NCI-H1436 treated with DMSO at 0.1 percent for 48 hours (cell line): ENCODE results near the gene GAL3ST3.
"Not testable (repeated sequence)": the region's sequence is repeated elsewhere in the genome, so short reads cannot be mapped to it uniquely, and the experiment has no call there.

Experiments
- DNase-seq: peaks from one replicate; lab custom pipeline; 2025; lab: John Stamatoyannopoulos, UW

GAL3ST3 gene

DNA sequence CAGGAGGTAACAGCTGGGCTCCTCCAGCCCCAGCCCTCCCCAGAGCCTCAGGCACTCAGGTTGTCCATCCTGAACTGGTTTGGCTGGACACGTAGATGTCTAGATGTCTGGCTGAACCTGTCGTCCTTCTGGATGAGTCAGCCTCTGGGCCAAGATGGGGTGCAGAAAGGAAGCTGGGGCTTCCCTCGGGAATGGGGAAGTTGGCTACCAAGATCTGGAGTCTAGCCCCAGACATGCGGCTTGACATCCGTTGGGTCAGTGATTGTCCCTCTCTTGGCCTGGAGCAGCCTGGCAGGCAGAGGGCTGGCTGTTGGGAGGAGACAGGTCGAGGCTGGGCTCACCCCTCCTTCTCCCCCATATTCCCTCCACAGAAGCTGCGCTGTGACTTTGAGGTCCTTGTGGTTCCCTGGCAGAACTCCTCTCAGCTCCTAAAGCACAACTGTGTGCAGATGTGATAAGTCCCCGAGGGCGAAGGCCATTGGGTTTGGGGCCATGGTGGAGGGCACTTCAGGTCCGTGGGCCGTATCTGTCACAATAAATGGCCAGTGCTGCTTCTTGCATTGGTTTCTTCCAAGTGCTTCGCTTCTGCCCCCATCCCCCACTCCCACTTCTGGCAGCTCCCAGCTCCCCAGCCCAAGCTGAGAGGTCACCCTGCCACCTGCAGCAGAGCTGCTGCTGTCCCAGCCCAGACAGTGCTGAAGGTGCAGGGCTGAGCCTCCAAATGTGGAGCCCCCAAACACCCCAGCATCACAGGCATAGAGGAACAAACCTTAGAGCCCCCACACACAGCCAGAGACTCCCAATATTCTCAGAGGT is 35.8 kb downstream of the GAL3ST3 start:
- no peak for DNase-seq

DNA sequence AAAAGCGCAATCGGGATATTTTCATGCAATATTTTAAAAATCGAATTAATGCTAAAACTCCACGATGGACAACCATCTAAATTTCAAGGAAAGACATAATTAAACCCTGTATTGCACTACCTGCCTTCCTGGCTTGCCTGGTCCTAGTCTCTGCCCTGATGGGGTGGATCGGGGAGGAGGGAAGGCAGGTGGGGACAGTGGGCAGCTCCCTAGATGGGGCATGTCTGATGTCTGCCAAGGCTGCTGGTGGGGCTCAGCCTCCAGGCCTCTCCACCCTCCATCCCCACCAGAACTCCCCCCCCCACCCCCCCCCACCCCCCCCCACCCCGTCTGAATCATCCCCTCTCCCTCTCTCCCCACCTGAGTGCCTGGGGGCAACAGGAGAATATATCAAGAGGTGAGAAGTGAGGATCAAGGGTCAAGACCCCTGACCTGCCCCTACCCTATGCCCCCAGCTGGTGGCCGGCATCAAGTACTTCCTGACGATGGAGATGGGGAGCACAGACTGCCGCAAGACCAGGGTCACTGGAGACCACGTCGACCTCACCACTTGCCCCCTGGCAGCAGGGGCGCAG is 36.5 kb downstream of the GAL3ST3 start:
- DNase-seq: no peak

DNA sequence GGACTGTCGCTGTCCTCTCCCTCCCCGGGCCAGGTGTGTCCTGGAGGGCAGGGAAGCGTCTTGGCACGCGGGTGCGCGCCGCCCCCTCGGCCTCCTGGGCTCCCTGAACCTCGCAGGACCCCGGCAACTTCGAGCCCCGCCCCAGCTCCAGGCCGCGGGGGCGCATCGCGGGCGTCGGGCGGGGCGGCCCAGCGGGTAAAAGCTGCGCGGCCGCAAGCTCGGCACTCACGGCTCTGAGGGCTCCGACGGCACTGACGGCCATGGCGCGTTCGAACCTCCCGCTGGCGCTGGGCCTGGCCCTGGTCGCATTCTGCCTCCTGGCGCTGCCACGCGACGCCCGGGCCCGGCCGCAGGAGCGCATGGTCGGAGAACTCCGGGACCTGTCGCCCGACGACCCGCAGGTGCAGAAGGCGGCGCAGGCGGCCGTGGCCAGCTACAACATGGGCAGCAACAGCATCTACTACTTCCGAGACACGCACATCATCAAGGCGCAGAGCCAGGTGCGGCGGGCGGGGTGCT is 37.1 kb downstream of the GAL3ST3 start, which contains the start of gene CST6:
CST6 (plus strand) TSS at position 224 of the 519 bp plus-strand sequence; CDS start at position 261, 37 bp downstream.
- DNase-seq: no peak

DNA sequence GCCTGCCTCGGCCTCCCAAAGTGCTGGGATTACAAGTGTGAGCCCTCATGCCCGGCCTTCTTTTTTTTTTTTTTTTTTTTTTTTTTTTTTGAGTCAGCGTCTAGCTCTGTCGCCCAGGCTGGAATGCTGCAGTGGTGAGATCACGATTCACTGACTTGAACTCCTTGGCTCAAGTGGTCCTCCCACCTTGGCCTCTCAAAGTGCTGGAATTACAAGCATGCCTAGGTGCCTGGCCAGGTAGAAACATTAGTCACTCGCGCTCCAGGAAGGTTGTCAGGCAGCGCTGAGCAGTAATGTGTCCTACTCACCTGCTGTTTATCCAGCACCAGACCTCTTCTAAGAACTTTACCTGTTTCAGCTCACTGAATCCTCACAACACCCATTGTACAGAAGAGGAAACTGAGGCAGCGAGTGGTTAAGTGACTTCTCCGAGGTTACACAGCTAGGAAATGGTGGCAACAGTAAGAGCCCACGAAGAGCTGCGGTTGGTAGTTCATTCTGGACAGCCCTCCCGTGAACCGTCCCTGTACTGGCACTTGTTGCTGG is 37.6 kb downstream of the GAL3ST3 start:
- no peak for DNase-seq

DNA sequence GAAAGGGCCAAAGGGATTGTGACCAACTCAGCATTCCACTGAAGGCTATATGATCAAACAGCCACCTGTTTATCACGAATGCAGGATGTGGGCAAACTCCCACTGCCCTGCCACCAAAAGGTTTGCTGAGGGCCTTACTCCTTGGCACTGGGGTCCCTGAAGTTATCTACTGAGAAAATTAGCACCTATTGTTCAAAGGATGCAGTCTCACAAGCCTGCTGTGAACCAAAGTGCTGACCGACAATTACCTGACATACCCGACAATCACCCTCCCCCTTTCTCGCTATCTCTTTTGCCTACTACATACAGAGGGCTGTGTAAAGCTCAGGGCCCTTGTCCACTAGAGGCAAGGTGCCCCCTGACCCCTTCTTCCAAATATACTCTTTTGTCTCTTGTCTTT is 38.9 kb downstream of the GAL3ST3 start:
- DNase-seq: not testable (repeated sequence)

DNA sequence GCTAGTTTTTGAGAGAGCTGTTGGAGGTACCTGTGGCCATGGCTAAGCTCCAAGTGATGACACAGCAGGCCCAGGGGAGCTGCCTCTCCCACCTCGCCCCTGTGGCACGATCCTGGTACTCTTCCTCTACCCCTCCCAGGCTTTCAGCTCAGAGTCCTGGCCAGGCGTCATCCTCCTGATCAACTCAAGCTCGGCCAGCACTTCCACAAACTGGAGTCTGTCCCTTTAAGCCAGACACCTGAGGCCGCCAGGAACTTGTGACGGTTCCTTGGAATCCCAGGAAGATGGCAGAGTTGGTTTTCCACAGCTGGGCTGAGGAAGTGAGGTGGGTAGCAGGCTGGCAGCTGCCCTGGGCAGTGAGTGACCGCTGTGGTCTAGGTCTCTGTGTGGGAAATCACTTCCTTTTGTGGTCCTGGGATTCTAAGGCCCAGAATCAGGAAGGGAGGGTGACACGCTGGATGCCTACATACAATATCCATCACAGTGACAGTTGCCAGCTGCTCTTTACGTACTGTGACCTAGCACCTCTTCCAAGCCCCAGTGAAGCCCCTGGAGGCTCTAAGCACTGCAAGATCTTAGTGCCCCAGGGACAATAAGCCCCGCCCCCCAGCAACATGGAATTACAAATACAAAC is 40.4 kb downstream of the GAL3ST3 start:
- DNase-seq: no peak

DNA sequence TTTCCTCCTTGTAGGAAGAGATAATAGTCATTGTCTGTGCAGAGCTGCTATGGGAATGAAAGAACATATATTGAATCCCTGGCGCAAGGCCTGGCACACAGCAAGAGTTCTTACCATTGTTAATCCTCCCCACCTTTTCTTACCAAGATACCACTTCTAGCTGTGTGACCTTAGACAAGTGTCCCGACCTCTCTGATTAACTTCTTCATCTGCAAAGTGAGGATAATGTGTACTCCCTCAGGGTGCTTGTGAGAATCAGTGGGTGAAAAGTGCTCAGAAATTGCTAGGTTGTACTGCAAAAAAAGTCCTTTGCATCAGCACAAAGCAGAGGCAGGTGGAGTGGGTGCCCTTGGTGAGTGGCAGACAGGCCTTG is 40.9 kb downstream of the GAL3ST3 start:
- no peak for DNase-seq

DNA sequence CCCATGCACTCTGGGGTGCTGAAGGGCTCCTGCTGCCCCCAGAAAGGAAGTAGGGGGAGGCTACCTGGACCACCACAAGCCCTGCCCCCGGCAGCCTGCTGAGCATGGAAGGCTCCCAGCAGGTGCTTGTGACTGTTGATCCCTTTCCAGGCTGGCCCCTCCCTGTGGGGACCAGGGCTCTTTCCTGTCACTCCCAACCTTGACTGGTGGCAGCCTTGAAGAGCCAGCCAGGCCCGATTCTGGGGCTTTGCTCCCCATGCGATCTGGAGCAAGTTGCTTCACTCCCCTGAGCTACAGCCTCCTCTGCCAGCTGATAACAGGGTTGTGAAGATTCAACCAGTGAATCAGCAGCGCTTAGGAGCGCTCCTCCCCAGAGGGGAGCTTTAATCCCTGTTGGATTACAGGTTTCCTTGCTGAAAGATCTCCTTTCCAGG is 41.7 kb downstream of the GAL3ST3 start:
- no peak for DNase-seq

DNA sequence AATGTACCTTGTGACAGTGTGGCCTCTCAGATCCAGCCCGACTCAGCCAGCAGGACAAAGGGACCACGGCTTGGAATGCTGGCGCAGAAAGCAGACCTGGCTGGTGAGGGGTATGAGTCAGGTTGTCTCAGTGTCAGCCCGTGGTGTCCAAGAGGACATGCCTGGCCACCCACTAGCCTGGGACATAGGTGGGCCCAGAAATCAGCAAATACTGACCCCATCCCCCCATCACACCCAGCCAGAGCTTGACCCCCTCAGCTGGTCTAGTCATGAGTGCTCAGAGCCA is 42.1 kb downstream of the GAL3ST3 start:
- no peak for DNase-seq

DNA sequence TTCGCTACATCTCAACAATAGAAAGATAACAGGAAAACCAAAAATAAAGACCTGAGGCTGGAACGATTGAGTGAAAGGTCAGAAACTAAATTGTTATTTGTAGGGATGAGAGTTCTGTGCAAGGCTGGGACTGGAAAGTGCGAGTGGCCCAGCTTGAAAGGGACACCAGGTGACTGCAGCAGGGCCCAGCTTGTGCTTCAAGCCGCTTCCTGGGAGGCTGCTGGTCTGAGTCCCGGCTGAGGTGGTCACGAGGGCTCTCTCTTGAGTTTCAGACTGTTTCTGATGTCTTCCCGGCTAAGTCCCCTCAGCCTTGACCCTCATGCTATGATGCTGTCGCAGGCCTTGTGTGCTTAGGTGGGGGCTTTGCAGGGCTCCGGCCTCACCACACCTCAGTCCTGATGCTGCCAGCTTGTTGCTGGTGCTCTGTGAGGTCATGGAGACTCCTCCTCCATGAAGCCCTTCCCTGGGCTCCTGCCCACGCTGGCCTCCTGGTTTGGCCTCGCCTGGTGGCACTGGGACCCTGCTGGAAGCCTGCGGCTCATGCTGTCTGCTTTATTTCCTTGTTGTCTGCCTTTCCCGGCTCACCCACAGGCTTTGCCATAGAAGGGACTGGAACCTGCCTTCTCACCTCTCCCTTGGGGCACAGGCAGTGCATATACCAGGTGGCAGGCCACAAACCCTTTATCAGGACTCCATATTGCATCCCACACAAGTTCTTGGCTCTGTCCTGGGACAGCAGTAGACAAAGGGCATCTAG is 42.6 kb downstream of the GAL3ST3 start:
- no peak for DNase-seq

DNA sequence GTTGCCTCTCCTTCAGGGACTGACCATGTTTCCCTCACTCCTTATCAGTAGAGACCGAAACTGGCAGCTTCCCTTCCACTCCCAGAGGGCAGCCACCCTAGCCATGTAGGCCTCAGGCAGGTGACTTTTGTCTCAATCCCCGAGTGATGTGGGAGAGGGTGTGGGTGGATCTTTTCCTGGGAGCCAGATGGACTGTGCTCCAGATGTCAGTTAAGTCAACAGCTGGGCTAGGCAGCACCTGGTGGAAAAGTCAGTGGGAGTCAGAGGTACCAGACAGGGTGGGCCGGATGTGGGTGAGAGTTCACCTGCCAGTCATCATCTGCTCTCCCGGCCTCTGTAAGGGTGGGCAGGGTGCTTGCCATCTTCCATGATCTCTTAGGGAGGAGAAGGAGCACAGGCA is 44.8 kb downstream of the GAL3ST3 start:
- no peak for DNase-seq

DNA sequence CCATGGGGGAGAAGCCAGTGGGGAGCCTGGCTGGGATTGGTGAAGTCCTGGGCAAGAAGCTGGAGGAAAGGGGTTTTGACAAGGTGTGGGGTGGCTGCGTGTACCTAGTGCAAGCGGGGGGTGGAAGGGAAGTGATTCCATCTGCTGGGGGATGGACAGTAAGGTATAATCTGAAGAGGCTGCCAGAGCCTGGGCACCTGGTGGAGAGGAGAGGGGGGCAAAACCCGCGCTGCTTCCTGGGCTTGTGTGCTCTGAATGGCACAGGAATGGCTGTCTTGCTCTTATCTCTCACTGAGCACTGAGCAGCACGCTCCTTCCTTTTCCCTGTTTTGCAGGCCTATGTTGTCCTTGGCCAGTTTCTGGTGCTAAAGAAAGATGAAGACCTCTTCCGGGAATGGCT is 45.7 kb downstream of the GAL3ST3 start:
- DNase-seq: no peak

DNA sequence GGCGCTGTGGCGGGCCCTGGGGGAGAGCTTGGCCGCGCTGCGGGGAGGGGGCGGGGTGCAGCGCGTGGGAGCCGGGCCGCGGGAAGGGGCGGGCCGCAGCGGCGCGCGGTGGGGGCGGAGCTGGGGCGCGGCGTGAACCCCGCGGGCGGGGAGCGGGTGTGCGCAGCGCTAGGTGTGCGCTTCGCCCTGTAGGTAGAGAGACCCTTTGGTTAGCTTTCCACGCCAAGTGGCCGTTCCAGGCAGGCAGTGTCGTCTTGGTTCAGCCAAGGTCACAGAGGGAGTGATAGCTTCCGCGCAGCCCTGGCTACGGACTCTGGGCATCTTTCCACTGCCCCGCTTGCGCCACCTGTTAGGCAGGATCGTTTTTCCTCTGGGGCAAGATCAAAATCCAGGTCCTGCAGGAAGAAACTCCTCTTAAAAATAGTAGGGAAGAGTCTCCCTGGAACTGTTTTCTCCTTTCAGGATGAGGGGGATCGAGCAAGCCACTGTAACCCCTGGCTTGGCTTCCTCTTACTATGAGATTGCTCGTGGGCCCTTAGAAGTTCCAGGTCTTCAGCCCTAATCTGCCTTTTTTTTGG is 46.2 kb downstream of the GAL3ST3 start:
- DNase-seq: no peak

DNA sequence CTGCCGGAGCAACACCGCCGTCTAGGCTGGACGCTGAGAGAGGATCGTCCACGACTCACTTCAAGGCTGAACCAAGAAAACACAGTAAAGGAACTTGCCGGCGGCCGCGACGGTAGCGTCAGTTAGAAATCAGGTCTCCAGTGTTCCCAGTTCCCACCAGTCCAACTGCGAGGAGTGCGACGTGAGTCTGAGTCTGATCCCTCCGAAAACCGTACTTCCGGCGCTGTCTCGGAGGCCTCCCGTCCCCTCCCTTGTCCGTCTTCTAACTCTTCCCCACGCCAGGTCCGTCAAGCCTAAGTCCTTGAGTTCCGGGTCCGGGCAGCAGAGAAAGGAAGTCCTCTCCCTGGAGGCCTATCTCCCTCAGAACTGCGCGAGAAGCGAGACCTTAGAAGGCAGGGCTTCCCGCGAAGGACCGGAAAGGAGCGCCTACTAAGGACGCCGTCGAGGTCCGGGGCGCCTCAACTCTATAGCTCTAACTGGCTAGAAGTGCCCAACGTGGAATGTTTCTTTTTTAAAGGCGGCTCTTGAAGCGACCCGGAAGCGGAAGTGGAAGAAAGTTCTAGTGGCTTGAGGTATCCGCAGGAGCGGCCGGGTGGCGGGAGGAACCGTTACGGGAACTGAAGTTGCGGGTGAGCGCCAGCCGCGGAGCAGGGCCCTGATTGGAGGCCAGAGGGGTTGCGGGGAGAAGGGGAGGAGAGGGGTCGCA is 46.9 kb downstream of the GAL3ST3 start, which contains the start of the genes BANF1 and EIF1AD:
BANF1 (plus strand) TSS at position 562 of the 706 bp plus-strand sequence. CDS start 748 bp downstream, outside the sequence.
EIF1AD (minus strand) TSS at position 216 of the 706 bp plus-strand sequence. CDS start 1,768 bp downstream, outside the sequence.
- peak; percentile 80 for DNase-seq

DNA sequence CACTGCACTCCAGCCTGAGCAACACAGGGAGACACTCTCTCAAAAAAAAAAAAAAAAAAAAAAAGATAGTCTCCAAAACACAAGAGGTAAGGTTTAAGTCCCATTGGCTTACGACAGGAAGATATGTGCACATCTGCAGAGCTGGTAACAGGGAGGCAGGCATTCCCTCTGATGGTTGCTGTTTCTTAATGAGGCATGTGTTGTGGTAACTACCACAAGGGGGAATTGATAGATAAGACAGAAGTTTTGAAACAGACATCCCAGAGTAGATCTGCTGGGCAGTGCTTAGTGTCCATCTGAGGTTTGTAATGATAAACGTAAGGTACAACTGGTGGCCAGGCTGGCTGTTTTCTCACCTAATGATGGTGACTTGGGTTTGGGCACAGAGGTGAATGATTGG is 51.7 kb downstream of the GAL3ST3 start:
- no peak for DNase-seq

DNA sequence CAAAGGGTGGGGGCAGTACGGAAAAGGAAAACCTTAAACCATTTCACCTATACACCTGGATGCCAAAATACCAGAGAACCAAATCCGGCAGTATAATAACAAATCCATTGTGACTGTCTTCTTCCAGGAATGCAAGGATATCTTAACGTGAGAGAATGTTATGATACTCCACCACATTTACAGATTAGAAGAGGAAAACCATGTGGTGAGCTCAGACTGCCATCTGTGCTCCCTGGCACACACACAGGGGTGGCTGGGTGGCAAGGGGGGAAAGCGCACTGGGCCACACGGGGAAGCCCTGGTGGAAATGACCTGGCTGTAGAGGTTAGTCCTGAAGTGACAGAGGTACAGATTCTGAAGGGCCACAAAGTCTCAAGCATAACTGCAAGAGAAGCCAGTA is 56.9 kb downstream of the GAL3ST3 start:
- DNase-seq: no peak
